ENCODE results near the gene E2F2.

E2F2 gene

DNA sequence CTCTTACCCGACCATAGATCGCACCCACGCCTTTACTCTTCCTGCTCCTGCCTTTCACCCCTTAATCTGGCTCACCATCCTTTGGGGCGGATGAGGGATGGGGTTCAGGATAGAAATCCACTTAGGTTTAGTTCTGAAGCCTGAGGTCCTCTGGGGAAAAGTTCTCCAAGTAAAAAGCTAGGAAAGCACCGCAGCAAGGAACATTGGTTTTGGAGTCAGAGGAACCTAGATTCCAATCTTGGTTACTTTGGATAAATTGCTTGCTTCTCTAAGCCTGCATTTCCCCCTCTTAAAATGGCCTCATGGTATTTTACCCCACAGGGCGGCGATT is 46.1 kb downstream of the E2F2 start:
- Histone ChIP-seq H3K4me1 (no peaks in the 10 kb centered on the region), H3K36me3 (no peaks in the 10 kb centered on the region), H3K4me3 (ENCODE audit: low read depth, low read length) (no peak overlapping the region; the same call in 1 of the 2 replicates), H3K9me3 (no peaks in the 10 kb centered on the region), H3K27me3 (no peaks in the 10 kb centered on the region)
- no peak for DNase-seq
- TF ChIP-seq, protein P1, sequence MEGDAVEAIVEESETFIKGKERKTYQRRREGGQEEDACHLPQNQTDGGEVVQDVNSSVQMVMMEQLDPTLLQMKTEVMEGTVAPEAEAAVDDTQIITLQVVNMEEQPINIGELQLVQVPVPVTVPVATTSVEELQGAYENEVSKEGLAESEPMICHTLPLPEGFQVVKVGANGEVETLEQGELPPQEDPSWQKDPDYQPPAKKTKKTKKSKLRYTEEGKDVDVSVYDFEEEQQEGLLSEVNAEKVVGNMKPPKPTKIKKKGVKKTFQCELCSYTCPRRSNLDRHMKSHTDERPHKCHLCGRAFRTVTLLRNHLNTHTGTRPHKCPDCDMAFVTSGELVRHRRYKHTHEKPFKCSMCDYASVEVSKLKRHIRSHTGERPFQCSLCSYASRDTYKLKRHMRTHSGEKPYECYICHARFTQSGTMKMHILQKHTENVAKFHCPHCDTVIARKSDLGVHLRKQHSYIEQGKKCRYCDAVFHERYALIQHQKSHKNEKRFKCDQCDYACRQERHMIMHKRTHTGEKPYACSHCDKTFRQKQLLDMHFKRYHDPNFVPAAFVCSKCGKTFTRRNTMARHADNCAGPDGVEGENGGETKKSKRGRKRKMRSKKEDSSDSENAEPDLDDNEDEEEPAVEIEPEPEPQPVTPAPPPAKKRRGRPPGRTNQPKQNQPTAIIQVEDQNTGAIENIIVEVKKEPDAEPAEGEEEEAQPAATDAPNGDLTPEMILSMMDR (IDR thresholded peaks at IDR 0.05; ENCODE audit: low read depth, low read length), result no peak

DNA sequence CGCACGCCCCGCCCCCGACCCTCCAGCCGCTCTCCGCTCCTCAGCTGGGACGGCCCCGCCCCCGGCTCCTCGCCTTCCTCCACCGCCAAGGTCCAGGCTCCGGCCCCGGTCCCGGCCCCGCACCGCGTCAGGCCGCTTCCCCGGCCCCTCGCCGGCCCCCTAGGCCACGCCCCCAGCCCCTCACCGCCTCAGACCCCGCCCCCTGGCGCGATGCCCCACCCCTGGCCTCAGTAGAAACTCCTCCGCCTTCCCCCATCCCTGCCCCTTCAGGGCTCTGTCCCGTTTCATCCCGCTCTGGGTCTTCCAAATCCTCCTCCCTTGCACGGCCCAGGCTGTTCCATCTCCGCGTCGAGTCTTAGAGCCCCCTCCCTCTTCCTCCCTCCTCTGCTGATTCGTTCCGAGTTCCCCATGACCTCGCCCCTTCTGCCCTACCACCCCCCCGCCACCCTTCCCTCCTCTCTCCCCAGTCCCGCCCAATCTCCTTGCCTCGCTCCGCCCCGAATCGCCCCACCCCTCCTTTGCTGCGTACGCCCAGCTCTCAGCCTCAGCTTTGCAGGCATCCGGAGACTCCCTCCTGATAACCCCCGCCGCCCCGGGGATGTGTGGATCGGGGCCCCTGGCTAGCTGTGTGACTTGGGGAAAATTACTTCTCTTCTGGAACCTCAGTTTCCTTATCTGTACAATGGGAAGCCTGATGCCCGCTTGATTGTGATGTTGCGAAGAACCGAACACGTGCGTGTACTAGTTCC is 46.6 kb downstream of the E2F2 start:
- peak; percentile 92 for DNase-seq
- H3K36me3 ChIP-seq, result no peaks in the 10 kb centered on the region
- peak overlapping the region; percentile 44 for H3K4me3 ChIP-seq (ENCODE audit: low read depth, low read length)
- no peaks in the 10 kb centered on the region for H3K9me3 ChIP-seq
- TF ChIP-seq, protein P1 (IDR thresholded peaks at IDR 0.05; ENCODE audit: low read depth, low read length), result no peak
- H3K27me3 ChIP-seq, result no peaks in the 10 kb centered on the region
- H3K4me1 ChIP-seq, result no peaks in the 10 kb centered on the region

- no peak for DNase-seq
- Histone ChIP-seq H3K4me1 (no peaks in the 10 kb centered on the region), H3K27me3 (no peaks in the 10 kb centered on the region), H3K36me3 (no peaks in the 10 kb centered on the region), H3K4me3 (ENCODE audit: low read depth, low read length) (peak within 1 kb of the TSS; percentile 54), H3K9me3 (no peaks in the 10 kb centered on the region)
- TF ChIP-seq, protein P1 (IDR thresholded peaks at IDR 0.05; ENCODE audit: low read depth, low read length), result no peak
Measured at GRCh38 chr1:23483321-23484252, 47.4 kb downstream of the E2F2 start, which contains the start of gene ASAP3. Gene ASAP3, minus strand, starts transcription at chr1:23484179. Its CDS starts 46 bp downstream, at chr1:23484133.

GRCh38 chr1:23481904-23482303 is 49.1 kb downstream of the E2F2 start:
- Histone ChIP-seq H3K4me1 (no peaks in the 10 kb centered on the region), H3K36me3 (no peaks in the 10 kb centered on the region), H3K9me3 (no peaks in the 10 kb centered on the region), H3K4me3 (ENCODE audit: low read depth, low read length) (no peak overlapping the region), H3K27me3 (no peaks in the 10 kb centered on the region)
- TF ChIP-seq, protein P1 (IDR thresholded peaks at IDR 0.05; ENCODE audit: low read depth, low read length), result no peak
- DNase-seq, result no peak

DNA sequence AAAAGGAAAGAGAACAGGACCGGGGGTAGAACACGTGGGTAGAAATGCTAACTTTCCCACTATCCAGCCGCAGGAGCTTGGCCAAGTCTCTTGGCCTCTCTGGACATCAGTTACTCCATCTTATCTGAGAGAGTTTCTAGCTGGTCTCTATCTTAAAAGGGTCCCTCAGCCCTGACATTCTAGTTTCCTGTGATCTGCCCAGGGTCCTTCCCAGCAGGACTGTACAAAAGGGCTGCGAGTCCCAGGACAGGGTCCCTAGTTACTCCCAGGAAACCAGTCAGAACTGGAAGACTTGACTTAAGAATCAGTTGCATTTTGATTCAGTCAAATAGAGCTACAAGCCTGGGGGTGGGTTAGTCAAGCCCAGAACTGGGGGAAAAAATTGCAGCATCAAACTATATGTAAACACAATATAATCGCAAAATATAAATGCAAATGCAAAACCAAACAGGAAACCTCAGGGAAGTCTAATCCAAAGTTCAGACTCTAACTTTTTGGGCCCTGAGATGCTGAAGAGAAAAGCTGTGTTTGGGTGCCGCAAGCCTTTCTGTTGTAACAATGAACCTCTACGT is 49.9 kb downstream of the E2F2 start:
- Histone ChIP-seq H3K27me3 (no peaks in the 10 kb centered on the region), H3K4me3 (ENCODE audit: low read depth, low read length) (no peak overlapping the region), H3K9me3 (no peaks in the 10 kb centered on the region), H3K4me1 (no peaks in the 10 kb centered on the region), H3K36me3 (no peaks in the 10 kb centered on the region)
- DNase-seq, result no peak
- TF ChIP-seq, protein P1 (IDR thresholded peaks at IDR 0.05; ENCODE audit: low read depth, low read length), result no peak
